Stimulated activated CD8-positive, alpha-beta memory T cell treated with anti-CD3 and anti-CD28 coated beads, Interleukin-7, amount 100 ng/mL, for 48 hours (primary cell): Measurements from ENCODE around the gene FMN1.

ENCODE experiments used
- DNase-seq, 2 donors: peaks; one replicate each; pipeline ENCODE4 v3.0.0-alpha.2; 2020; ENCODE audit warnings: low read depth in 1 of 2; ENCODE audit errors: extremely low read depth in 1 of 2

Gene FMN1

DNA sequence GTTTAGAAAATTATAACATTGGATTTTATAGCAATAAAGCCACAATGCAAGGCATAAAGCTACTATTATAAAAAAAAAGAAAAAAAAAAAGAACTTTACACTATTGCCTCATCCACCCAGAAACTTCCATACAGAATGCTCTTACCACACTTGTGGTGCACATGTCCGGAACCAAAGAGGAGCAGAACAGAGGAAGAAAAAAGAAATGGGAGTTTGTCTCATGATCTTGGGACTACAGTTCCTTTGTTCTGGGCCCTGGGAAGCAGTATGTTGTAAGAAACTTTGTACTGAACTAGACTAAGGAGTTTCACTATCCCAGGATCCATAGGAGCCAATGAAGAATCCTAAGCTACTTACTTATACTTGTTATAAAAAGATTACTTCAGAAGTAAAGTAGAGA, 36.1 kb downstream of the FMN1 start:
- DNase-seq = no peak

DNA sequence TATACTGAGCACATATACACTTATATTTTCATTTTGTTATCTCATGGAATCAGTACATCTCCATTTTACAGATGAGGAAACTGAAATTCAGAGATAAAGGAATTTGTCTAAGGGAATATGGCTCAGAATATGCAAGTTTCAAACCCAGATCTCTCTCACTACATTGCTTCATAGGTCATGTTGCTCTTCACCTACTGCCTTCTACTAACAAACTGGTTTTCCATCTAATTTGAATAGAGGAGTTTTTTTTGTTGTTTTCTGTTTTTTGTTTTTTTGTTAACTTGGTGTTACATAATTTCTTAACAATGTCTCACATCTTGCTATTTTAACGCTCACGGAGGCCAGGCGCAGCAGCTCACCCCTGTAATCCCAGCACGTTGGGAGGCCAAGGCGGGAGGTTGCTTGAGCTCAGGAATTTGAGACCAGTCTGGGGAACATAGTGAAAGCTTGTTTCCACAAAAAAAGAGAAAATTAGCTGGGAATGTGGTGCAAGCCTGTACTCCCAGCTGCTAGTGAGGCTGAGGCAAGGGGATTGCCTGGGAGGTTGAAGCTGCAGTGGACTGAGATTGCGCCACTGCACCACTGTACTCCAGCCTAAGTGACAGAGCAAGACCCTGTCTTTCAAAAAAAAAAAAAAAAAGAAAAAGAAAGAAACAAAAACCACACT, 37.0 kb downstream of the FMN1 start:
- DNase-seq = no peak

DNA sequence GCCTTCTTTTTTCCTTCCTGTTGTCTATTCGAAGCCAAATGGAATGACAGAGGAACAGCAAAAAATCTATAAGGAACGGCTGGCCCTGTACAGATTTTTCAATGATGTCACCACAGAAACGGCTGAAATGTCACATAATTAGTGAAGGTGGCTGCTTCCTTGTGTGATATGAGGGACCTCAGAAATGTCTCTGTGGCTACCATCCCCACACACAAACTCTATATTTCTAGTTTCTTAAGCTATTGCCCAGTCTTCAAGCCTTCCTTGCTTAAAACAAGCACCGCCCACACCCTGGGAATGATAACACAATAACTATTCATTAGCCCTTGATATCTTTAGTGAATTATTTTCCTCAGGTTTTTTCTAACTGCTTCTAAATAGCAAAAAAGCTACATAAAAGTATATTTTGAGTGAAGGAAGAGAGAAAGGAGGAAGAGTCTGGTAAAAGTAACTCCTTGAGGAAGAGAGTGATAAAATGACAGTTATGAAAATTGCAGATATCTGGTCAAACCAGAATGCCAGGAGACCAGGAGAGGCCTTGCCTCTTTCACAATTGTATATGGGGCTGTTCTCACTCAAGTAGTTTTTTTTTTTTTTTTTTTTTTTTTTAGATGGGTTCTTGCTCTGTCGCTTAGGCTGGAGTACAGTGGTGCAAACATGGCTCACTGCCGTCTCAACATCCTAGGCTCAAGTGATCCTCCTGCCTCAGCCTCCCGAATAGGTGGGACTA, 38.7 kb downstream of the FMN1 start:
- no peak for DNase-seq

DNA sequence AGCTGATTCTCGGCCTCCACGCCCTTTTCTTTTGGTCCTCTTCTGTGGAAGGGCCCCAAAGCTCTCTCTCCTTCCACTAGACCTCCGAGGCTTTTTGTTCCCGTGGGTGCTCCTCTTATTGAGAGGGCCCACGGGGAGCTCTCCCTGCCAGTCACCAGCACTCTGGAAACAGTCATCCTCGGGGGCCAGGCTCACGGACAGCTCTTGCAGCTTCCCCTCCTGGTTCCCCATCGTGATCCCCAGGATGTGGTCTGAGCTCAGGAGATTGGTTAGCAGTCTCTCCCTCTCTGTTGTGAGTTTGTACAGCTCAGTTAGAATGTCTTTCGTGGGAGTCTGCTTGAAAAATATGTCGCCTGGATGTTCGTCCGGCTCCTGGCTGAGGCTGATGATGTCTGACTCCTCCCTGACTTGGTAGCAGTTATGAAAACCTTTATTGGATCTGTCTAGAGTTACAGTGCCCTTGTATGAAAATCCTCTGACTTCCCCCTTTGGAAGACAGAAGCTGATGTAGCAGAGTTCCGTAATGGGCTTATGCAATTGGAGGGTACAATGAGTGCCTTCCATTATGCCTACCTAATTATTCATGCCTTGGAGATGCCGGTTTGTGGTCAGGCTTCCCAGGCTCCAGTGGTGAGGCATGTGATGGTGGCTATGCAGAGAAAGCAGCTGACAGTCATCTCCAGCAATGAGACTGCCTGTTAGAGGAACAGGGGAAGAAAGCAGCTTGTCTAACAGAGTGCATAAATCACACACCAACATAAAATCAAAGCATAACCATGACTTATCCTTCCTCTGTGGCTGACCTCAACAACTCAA, 40.0 kb downstream of the FMN1 start:
- DNase-seq = no peak

DNA sequence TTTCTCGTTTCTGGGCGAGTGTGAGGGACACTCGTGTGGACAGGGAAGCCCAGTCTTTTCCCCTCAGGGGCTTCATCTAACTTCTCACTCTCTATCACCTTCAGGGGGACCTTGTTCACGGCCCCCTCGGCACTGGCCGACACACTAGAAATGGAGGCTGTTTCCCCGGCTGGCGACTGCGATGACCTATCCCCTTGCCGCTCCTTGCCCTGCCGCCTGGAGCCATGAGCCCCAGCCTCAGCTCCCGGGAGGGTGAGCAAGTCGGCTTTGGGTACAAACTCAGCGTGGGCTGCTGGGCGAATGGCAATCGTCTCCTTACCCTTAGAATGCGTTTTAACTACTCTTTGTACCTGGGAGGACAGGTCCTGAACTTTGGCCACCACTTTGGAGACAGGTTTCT, 41.0 kb downstream of the FMN1 start:
- DNase-seq = no peak

DNA sequence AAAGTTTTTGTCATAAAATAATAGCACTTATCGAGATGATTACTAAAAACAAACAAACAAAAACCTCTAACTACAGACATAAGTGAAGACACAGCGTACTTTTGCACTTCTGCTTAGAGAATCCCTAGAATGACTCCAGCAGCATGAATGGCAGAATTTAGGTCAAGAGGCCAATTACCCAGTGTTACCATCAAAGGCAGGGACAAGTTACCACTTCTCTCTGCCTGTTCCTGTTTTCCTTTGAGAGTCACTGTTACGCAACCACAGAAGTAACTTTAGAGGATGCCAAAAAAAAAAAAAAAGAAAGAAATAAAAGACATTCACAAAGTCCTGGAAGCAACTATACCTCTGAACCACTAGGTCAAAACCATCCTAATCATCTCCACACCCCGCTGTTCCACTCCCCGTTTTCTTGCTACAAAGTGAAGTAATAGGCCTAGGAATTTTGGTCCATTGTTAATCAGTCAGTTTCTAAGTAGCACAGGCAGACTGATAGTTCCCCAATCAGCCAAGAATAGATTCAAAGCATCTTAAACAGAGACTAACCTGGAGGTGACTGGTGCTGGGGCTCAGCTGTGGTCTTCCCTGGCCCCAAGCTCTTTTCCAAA, 41.9 kb downstream of the FMN1 start:
- no peak for DNase-seq

DNA sequence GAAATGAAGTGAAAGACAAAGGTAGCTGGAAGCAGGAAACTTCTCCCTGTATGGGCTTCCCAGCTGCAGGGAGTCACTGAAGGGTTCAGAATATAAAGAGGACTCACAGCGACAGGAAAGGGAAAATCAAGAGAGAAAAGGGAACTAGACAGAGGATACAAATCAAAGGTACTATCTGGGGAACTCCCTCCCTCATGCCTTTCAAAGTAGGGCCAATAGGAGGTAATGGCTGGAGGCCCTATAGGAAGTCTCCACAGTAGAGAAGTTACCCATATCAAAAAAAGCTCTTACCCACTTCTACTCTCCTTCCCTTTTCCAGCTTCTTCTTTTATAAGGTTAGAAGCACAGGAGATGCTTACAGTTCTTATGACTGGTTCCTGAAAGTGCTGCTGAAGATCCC, 43.5 kb downstream of the FMN1 start:
- DNase-seq = no peak

DNA sequence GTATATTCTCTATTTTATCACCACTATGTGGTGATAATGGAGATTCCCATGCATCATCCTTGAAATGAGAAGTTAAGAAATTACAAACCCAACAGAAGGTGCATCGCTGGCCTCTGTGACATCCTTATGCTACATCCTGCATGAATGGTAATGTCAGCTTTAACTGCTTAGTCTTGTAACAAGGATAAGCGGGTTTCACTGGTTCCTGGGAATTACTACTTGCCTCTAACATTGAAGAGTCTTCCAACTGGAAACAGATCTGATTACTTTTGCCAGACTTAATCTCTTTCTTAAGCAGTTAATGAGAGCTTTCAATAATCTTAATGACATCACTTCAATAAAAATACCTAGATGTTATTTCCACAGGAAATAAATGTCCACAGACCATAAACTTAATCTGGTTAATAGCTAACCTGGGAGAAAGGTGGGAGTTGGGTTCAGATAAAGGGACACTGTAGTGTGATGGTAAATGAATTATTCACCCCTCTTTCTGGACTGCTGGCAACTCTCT, 44.0 kb downstream of the FMN1 start:
- DNase-seq = no peak

DNA sequence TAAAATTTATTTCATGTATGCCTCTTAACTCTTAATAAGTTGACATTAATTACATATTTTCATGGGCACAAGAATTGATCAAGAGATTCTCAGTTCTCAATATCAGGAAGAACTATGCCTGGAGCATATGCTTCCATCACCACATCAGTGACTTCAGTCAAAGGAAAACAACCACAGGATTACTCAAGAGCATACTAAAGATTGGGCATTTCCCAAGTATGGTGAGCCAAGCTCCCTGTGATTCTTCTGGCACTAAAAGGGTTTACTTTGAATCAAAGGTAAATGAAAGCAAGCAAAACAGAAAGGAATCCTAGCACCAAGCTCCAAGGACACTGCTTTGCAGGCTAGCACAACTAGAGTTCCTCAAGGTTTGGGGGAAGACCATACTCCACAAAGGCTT, 44.6 kb downstream of the FMN1 start:
- DNase-seq = no peak

DNA sequence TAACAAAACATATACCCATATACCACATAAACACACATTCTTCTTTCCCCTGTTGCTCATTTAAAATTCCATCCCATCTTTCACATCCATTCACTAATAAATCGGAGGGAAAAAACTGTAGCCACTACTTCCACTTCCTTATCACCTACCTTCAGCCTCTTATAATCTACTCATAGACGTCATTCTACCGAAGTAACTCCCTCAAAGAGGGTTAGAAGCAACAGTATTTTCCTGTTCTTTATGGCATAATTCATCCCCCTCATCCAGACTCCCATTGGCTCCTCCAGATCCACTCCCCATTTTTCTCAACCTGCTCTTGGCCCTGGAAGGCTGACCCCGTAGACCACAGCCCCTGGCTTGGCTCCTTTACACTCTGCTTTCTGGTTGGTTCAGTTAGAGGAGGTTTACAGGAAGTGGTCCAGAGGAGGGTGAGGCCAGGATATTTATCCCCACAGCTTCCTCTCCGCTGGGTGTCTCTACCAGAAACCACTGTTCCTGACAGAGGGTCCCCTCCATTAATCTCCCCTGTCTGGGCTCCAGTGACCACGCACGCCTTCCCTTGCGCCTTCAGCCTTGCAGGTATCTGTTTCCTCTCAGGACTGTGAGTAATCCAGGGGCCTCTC, 46.3 kb downstream of the FMN1 start:
- DNase-seq = no peak

DNA sequence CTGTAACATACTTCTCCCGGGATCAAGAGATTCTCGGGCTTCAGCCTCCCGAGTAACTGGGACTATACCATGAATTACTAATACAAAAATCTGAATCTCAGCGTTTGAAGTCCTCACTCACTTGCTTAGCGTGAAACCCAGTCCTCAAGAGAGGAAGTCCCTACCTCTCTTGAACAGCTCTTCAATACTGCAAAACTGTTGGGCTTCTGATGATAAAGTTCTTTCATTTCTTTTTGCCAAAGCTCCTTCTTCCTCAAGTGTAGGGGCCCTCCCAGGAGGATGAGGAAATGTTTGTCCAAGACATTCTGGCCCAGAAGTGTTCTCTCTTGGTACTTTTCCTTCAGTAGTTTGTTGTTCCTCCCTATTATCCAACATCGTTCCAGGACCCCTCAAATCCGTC, 48.5 kb downstream of the FMN1 start:
- no peak for DNase-seq

DNA sequence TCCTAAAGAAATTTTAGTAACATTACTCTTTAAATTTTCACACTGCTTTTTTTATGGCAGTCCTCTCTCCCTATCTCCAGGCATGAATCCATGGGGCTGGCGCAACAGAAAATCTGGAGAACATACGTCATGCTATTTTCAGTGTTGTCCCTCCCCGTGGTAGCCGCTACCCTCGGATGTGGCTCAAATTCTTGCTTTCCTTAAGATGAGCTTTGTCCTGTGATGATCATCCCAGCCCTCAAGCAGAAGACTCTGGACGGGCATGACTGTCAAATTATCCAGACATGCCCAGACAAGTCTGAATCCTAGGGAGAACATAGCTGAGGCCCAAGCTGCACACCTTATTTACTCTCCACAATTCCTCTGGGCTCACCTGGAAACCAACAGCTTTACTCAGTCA, 49.1 kb downstream of the FMN1 start:
- DNase-seq = no peak

DNA sequence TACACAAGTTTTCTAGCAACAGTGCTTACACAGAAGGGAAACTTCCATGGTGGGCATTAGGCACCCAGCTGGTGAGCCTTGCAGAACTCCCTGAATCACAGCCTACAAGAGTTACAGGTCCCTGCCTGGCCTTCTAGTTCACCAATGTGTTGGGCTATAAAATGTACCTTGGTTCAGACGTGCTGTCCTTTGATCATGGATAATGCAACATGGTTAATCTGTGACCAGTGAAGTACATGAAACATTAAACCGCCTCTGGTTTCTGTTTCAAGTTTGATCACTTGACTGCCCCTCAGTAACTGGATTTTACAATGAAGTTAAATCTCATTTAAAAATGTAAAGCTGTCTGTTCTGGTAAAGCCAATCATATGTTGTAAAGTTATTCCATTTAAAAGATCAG, 51.8 kb downstream of the FMN1 start:
- no peak for DNase-seq

DNA sequence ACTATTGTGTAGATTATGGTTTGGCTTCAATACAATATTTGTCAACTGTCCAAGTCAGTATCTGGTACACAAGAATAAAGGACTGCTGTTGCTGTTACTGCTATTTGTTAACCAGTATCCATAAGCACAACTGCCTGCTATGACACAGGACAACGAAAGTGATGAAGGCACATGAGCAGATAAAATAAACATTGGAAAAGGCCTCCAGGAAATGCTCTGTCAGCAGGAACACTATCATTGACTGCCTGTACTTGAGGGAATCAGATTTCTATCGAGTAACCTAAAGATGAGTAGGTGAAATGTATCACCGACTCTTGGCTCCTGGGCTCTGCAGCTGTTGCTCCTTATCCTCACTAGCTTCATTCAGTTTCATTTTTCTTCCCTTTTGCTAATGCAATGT, 56.5 kb downstream of the FMN1 start:
- DNase-seq = no peak

DNA sequence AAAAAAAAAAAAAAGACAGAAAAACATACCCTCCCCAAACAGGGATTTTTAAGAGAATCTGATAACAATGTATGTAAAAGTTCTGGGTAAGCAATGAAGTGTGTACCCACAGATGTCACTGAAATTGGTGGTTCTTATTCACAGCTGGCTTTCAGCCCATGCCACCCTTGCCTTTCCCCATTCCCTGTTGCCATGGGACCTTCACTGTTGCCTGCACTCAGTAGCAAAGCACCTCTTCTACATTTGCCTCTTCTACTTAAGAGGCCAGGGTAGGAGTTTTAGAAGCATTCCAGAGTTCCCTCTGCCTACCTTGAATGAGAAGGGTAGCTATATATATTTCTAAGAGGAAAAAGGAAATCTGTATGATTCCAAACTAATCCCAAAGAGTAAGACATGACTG, 57.4 kb downstream of the FMN1 start:
- no peak for DNase-seq

DNA sequence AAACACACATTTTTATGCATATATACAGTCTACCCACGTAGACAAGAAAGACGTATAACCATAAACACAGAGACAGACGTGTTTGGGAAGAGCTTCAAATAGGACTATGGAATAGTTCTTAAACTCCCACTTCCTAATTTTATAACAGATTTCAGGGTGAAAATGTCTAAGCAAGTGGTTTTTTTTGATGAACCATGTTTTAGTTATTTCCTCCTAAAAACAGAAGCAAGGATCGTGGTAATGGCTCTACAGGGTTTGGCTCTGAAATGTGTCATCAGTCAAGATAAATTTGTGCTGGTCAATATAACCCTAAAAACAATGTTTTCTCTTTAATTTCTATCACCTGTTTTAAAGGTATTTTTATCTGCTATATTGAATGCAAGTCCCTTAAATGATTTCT, 58.2 kb downstream of the FMN1 start:
- no peak for DNase-seq

DNA sequence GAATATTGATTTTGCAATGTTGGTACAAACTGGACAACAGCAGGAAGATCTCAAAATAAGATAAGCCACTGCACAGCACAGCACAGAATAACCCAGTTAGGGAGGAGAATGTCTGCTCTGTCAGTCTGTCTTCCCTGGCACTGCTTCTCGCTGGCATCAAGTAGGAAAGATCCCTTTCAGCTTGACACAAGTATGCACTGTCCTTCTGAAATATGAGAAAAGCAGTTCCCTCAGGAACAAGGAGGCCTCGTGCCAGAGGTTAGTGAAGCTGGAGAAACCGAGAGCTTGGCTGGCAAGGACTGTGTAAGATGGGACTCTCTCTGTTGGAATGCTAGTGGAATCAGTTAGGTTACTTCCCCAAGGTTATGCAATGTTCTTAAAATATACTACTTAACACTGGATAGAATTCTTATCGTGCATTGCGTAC, 59.1 kb downstream of the FMN1 start:
- DNase-seq = no peak

DNA sequence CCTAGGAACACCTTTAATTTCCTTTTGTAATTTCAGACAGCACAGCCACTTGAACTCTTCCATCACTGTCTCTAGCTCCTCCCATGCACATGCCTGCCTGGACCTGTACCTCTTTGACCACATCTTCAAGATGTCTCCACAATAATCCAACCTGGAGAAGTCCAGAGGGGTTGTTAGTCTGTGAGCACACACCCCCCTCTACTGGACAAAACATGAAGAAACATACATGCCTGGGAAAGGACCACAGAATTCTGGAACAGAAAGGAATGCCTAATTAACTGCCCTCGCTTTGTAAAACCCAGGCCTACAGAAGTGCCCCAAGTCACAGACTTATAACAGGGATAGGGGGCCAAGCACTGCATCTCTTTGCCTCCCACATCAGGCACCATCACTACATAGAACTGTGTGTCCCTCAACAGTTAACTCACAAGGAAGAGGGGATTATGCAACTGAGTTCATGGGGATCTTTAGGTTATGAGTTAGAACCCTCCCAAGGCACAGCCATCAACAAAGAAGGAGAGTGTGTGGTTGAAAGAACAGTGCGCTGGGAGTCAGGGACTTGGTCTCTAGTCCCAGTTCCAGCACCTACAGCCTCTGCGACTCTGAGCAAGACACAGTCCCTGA, 61.7 kb downstream of the FMN1 start:
- DNase-seq = no peak

DNA sequence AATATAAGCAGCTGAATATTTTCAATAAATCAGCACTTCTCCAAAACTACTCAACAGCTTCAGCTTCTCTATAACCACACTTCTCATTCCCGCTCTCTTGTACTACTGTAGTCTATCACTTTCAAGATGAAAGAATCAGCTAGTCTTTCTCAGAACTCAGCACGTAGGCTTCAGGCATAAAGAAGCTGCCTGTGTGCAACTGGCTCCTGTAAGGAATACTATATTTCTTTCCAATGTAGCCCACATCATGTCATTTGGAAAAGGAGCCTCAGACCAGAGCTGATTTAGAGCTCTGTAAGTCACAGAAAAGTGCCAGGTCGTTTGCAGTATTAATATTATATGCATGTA, 62.3 kb downstream of the FMN1 start:
- DNase-seq = no peak

DNA sequence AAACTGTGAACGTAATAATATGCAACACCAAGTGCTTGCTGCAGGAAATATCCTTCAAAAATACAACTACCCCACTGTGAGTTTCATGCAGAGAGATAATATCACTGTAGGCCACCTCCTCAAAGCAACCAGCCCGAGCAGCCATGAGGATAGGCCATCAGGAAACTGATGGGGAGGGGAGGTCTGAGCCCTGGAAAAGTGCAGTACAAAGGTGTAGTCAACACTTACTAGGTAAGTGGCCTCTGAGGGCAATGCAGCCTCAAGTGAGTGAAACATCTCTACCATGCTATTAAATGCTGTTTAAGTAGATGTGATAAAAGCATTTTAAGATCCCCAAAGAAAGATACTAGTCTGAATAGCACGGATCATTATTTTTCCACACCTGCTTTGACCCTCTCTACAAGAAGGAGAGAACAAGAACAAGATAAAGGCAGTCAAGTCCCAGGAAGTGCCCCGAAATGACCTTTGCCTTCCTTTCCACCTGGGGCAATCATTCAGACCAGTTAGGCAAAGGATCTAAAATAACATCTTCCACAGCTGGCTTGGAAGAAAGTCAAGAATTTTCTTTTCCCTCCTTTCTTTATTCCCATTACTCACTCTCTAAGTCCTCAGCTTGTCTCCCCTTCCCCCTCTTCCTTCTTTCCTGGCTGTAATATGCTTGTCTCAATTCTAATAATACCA, 62.8 kb downstream of the FMN1 start:
- no peak for DNase-seq
